ENCODE data around the gene KRT85.

Gene KRT85

GRCh38 chr12:52310622-52311284, 56.5 kb downstream of the KRT85 start:
- in situ Hi-C loops (cut with HindIII; ENCODE audit: low sequenced_read_pairs) = loop anchor here (5.0 kb wide), 1 partner anchor 93 kb away; no protein-coding TSS in a partner anchor
